MG63 (cell line): ENCODE data around the gene LY6G6F. TPM values are rescaled to one million over a fixed set of nuclear protein-coding genes. Genes with fewer than 3 reads are reported as not detected.

Source experiments
- DNase-seq: peaks from one replicate; pipeline ENCODE4 v3.0.0-alpha.2; 2020
- H3K27me3 ChIP-seq: fragments of 250-450 bp; sonication (Bioruptor Pico); 2 replicates; pipeline ENCODE4 v1.5.1; 2020; ENCODE audit warnings: mild to moderate bottlenecking, moderate library complexity
- H3K36me3 ChIP-seq: fragments of 250-450 bp; sonication (Bioruptor Pico); 2 replicates; pipeline ENCODE4 v1.5.1; 2020; ENCODE audit warnings: mild to moderate bottlenecking, moderate library complexity
- H3K4me3 ChIP-seq: fragments of 250-450 bp; sonication (Bioruptor Pico); 2 replicates; pipeline ENCODE4 v1.5.1; 2020; ENCODE audit warnings: mild to moderate bottlenecking, moderate library complexity
- H3K9me3 ChIP-seq: fragments of 250-450 bp; sonication (Bioruptor Pico); 2 replicates; pipeline ENCODE4 v1.5.1; 2020; ENCODE audit warnings: mild to moderate bottlenecking, moderate library complexity
- total RNA-seq: library from RNA; depleted of rRNA; stranded (reverse); fragments of >200 nt; shearing (Covaris generic); gene quantifications from 2 replicates; pipeline ENCODE4 v1.2.3, GENCODE V29; 2014; ENCODE audit warnings: low replicate concordance

LY6G6F gene
- total RNA-seq, 1 experiment from 2014 or later = not detected

GRCh38 chr6:31713465-31713864 lies 6.8 kb downstream of the LY6G6F start:
- Histone ChIP-seq H3K4me3 (no peak overlapping the region), H3K27me3 (no peaks in the 10 kb centered on the region), H3K9me3 (no peaks in the 10 kb centered on the region), H3K36me3 (no peaks in the 10 kb centered on the region)
- no peak for DNase-seq

GRCh38 chr6:31713991-31714684 lies 7.5 kb downstream of the LY6G6F start:
- DNase-seq = no peak
- no peak overlapping the region for H3K4me3 ChIP-seq
- H3K27me3 ChIP-seq = no peaks in the 10 kb centered on the region
- no peaks in the 10 kb centered on the region for H3K9me3 ChIP-seq
- no peaks in the 10 kb centered on the region for H3K36me3 ChIP-seq

GRCh38 chr6:31715022-31715958 lies 8.6 kb downstream of the LY6G6F start, which contains the start of gene LY6G6D:
Gene LY6G6D (plus strand): TSS chr6:31715348. CDS start chr6:31715356, 8 bp downstream.
- Histone ChIP-seq H3K27me3 (no peaks in the 10 kb centered on the region), H3K4me3 (no peak within 1 kb of the TSS), H3K36me3 (no peaks in the 10 kb centered on the region), H3K9me3 (no peaks in the 10 kb centered on the region)
- DNase-seq = no peak

GRCh38 chr6:31717499-31718222 lies 11.0 kb downstream of the LY6G6F start:
- Histone ChIP-seq H3K36me3 (no peaks in the 10 kb centered on the region), H3K27me3 (no peaks in the 10 kb centered on the region), H3K9me3 (no peaks in the 10 kb centered on the region), H3K4me3 (no peak overlapping the region)
- DNase-seq = no peak

GRCh38 chr6:31718265-31718664 lies 11.6 kb downstream of the LY6G6F start:
- DNase-seq = no peak
- H3K36me3 ChIP-seq = no peaks in the 10 kb centered on the region
- H3K9me3 ChIP-seq = no peaks in the 10 kb centered on the region
- no peaks in the 10 kb centered on the region for H3K27me3 ChIP-seq
- H3K4me3 ChIP-seq = no peak overlapping the region

GRCh38 chr6:31719001-31719400 lies 12.3 kb downstream of the LY6G6F start:
- Histone ChIP-seq H3K36me3 (no peaks in the 10 kb centered on the region), H3K27me3 (no peaks in the 10 kb centered on the region), H3K9me3 (no peaks in the 10 kb centered on the region), H3K4me3 (no peak overlapping the region)
- DNase-seq = no peak

GRCh38 chr6:31720196-31720770 lies 13.6 kb downstream of the LY6G6F start:
- Histone ChIP-seq H3K9me3 (no peaks in the 10 kb centered on the region), H3K27me3 (no peaks in the 10 kb centered on the region), H3K4me3 (no peak overlapping the region), H3K36me3 (no peaks in the 10 kb centered on the region)
- no peak for DNase-seq

- H3K36me3 ChIP-seq = no peaks in the 10 kb centered on the region
- DNase-seq = no peak
- no peaks in the 10 kb centered on the region for H3K27me3 ChIP-seq
- H3K9me3 ChIP-seq = no peaks in the 10 kb centered on the region
- no peak within 1 kb of the TSS for H3K4me3 ChIP-seq
Observed at GRCh38 chr6:31721351-31722020, 14.8 kb downstream of the LY6G6F start, which contains the start of gene LY6G6C. Gene LY6G6C (minus strand): TSS chr6:31721746. CDS start chr6:31721679, 67 bp downstream.

GRCh38 chr6:31722173-31722572 lies 15.5 kb downstream of the LY6G6F start:
- no peaks in the 10 kb centered on the region for H3K36me3 ChIP-seq
- no peaks in the 10 kb centered on the region for H3K9me3 ChIP-seq
- DNase-seq = no peak
- no peak overlapping the region for H3K4me3 ChIP-seq
- no peaks in the 10 kb centered on the region for H3K27me3 ChIP-seq

GRCh38 chr6:31723245-31723979 lies 16.7 kb downstream of the LY6G6F start, which contains the start of gene MPIG6B:
Gene MPIG6B (plus strand): TSS chr6:31723373. CDS start chr6:31723384, 11 bp downstream.
- no peak within 1 kb of the TSS for H3K4me3 ChIP-seq
- no peaks in the 10 kb centered on the region for H3K9me3 ChIP-seq
- no peaks in the 10 kb centered on the region for H3K36me3 ChIP-seq
- no peaks in the 10 kb centered on the region for H3K27me3 ChIP-seq
- no peak for DNase-seq

GRCh38 chr6:31723980-31724691 lies 17.5 kb downstream of the LY6G6F start:
- Histone ChIP-seq H3K27me3 (no peaks in the 10 kb centered on the region), H3K9me3 (no peaks in the 10 kb centered on the region), H3K4me3 (no peak overlapping the region), H3K36me3 (no peaks in the 10 kb centered on the region)
- DNase-seq = no peak

- Histone ChIP-seq H3K4me3 (no peak overlapping the region), H3K9me3 (no peaks in the 10 kb centered on the region), H3K27me3 (no peaks in the 10 kb centered on the region), H3K36me3 (peaks cover 4% of the 10 kb centered on the region)
- DNase-seq = no peak
Observed at GRCh38 chr6:31725502-31726350, 19.1 kb downstream of the LY6G6F start.

GRCh38 chr6:31727034-31727716 lies 20.5 kb downstream of the LY6G6F start:
- Histone ChIP-seq H3K27me3 (no peaks in the 10 kb centered on the region), H3K4me3 (no peak overlapping the region), H3K36me3 (peaks cover 16% of the 10 kb centered on the region), H3K9me3 (no peaks in the 10 kb centered on the region)
- DNase-seq = no peak
